Measurements from ENCODE around the gene ETFA. TPM values are rescaled to one million over a fixed set of nuclear protein-coding genes. Genes with fewer than 3 reads are reported as not detected.

ETFA gene
- total RNA-seq, 1 donor from 2014 or later, result 497 TPM

DNA sequence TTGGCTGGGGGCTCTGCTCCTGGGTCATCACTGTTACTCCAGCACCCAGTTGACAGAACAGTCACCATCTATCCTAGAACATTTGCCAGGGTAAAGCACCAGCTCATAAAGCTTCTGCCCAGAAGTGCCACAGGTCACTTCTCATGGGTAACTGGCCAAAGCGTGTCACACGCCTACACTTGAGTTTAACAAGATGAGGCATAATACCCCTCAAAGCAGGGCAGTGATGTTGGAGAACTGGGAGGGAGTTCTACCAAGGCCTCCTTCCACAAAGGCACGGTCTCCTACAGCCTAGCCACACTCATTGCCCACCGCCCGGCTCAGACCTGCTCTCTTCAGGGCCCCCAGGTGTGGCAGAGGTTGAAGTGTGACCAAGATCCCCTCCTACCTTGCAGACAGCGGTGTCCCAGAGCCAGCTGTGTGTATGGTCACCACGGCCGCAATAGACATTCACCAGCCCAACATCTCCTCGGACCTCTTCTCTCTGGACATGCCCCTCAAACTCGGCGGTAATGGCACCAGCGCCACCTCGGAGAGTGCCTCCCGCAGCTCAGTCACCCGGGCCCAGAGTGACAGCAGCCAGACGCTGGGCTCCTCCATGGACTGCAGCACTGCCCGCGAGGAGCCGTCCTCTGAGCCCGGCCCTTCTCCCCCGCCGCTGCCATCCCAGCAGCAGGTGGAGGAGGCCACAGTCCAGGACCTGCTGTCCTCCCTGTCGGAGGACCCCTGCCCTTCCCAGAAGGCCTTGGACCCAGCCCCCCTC, 107.7 kb downstream of the ETFA start:
- intact Hi-C loops (cut with micrococcal nuclease), result no loop called here
- DNase-seq (no peak), ATAC-seq (no peak)

- intact Hi-C loops (cut with micrococcal nuclease), result no loop called here
- DNase-seq, result no peak
- no peak for ATAC-seq
These were observed 109.6 kb downstream of the ETFA start for GRCh38 chr15:76201536-76202255.

GRCh38 chr15:76200641-76201105, 110.6 kb downstream of the ETFA start:
- intact Hi-C loops (cut with micrococcal nuclease), result no loop called here
- no peak for DNase-seq
- no peak for ATAC-seq

DNA sequence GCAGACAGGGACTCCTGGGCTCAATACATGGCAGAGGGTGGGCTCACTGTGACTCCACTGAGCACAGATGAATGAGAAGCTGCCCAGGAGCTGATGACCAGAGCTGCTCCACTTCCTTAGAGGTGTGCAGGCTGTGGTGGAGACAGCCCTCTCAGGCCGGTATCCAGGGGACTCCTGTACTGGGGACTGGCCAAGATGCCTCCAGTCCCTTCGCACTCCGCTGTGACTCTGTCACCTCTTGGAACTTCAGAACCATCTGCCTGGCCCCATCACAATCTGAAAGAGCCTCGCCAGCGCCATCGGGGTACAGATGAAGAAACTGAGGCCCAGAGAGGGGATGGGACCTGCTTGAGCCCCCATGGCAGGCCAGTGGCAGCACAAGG, 111.2 kb downstream of the ETFA start:
- intact Hi-C loops (cut with micrococcal nuclease), result no loop called here
- no peak for DNase-seq
- no peak for ATAC-seq

DNA sequence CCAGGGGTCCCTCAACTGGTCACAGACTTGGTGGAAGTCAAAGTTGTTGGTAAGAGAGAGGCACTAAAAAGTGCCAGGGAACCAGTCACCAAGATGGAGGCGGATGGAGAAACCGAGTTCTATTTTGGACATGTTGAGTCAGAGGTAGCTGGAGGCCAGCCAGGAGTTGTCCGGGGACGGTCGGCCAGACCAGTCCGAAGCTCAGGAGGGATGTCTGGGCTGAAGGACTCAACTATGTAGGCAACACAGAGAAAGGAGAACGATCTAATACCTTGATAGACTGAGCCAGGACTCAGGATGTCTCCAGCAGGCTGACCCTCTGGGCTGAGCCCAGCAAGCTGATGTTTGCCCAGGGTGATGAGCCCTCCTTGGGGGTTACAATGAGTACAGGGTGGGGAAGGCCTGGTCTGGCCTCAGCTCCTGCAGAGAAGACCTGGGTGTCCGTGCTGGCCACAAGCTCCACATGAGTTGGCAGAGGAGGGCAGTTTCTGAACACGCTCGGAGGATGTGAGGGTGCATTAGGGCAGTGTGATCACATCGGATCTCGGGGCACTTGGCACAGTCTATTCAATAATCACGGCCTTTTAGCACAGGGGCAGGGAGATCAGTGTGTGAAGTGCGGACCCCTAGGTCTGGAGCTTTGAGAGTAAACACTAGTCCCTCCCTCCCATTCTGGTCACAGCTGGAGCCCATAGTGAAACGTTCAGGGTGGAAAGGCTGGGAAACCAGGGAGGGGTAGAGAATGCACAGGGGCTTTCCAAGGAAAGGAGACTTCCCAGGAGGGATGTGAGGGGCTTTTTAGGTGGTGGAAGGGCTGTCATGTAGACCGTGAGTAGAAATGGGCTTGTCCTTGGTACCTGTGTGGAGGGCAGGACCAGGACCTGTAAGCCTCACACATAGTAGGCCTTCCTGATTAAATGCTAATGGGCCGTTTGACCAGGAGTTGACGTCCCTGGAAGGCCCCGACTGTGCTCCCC, 111.9 kb downstream of the ETFA start:
- DNase-seq (peak; percentile 75), ATAC-seq (peak; percentile 62)
- intact Hi-C loops (cut with micrococcal nuclease), result no loop called here

GRCh38 chr15:76198456-76199105, 112.7 kb downstream of the ETFA start:
- intact Hi-C loops (cut with micrococcal nuclease), result no loop called here
- ATAC-seq (no peak), DNase-seq (no peak)

DNA sequence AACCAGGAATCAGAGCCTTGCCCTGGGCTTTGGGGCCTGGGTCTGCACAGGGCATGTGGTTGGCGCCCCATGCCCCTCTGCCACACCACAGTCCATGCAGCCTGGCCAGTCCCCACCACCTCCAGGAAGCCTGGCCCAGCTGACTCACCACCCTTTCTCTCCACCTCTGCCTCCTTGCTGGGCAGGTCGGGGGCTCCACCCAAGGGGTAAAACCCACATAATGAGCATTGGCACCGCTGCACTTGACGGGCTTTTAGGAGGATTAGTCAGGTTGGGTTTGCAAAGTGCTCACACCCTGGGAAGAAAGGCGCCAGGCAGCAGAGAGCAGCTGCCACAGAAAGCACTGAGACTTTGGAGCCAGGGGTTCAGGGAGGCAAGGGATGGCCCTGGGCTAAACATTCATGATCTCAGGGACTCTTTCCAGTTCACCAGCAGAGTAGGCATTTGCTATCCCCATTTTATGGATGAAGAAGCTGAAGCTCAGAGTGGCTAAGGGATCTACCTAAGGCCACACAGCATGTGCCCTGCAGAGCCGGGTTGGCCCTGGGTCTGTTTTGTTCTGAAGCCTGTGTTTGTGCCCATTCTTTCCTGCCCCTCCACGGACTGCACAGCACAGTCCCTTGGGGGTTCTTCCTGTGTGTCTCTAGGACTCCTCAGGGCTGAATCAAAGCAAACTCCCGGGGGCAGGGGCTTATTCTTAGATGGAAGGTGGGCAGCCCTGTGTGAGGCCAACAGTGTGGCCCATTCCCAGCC, 113.4 kb downstream of the ETFA start:
- ATAC-seq (no peak), DNase-seq (no peak)
- intact Hi-C loops (cut with micrococcal nuclease), result no loop called here

GRCh38 chr15:76196269-76197231, 114.7 kb downstream of the ETFA start:
- intact Hi-C loops (cut with micrococcal nuclease), result no loop called here
- DNase-seq (peak; percentile 66), ATAC-seq (peak; percentile 77)

DNA sequence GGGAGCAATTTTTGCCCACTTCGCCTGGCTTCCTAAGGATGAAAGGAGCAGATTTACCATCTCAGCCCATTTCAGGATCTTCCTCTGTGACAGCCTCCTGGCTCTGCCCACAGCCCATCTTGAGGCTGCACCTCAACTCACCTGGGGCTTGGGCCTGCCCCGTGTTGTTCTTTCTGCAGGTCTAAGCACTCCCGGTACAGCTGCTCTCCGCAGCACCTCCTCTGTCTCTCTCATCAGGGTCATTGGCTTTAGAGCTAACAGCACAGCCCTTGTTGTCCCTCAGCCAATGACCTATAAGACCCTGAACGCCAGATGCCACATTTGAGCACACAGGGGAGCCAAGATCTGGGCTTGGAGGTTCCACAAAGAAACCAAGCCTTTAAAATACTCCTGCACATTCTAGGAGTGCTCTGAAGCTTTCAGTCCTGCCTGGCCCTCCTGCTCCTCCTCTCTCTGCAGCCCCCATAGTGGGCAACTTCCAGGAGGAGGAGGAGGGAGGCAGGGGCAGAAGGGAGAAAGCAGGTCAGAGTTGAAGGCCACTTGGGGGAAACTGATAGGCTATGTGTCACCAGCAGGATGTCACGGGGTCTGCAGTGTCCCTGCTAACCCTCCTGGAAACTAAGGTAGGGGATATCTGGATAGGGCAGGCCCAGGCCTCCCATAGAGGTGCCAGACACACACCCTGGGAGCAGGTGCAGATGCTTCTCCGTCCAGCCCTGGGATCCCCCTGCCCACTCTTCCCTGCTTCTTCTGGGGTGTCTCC, 115.6 kb downstream of the ETFA start:
- DNase-seq (no peak), ATAC-seq (no peak)
- intact Hi-C loops (cut with micrococcal nuclease), result no loop called here

GRCh38 chr15:76193934-76194333, 117.3 kb downstream of the ETFA start:
- ATAC-seq (no peak), DNase-seq (no peak)
- intact Hi-C loops (cut with micrococcal nuclease), result no loop called here

DNA sequence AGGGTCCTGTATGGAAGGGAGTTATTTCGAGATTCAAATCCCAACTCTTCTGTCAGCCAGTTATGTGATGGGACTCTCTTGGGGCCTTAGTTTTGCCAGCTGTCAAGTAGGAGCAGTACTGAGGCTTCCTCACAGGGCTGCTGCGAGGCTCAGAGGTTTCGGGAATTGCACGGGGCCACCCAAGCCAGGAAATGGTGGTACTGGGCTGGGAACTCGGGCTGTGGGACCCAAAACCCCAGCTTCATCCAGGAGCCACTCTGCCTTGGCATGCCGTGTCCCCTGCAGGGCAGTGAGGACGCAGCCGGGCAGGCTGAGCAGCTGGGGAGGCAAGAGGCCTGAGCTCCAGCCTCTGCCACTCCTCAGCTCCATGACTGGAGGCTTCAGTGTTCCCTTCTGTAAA, 118.6 kb downstream of the ETFA start:
- ATAC-seq, result no peak
- no peak for DNase-seq
- intact Hi-C loops (cut with micrococcal nuclease), result no loop called here

GRCh38 chr15:76191539-76192244, 119.6 kb downstream of the ETFA start:
- intact Hi-C loops (cut with micrococcal nuclease), result no loop called here
- ATAC-seq, result no peak
- no peak for DNase-seq

DNA sequence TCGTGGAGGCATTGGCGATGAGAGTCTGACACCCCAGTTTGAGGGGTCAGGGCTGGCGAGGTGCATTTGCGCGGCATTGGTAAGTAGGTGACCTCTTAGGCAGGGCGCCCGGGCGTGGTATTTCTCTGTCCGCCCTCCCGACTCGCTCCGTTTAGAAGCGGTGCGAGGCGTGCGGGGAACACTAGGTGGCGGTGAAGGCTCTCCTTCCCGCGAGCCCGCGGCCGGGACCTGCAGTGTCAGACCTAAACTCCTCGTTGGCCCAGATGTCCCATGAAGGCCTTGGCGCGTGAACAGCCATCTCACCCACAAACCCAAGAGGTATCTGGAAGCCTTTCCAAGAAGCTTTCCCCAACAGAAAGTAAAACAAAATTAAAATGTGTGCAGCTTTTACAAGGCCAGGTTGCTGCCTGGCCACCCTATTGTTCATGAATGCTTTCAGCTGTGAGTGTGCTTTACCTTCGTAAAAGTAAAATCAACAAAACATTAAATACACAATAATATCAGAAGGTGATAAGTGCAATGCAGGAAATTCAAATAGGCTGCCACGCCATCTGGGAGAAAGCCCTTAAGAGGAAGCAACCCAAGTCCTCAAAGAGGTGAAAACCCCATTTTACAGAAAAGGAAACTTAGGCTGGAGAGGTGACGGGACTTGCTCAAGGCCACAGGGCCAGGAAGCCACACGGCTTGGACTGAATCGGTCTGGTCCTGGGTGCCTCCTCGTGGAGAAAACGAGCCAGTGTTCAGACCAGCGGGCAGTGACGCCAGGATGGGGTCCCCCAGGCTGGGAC, 120.3 kb downstream of the ETFA start:
- intact Hi-C loops (cut with micrococcal nuclease), result no loop called here
- ATAC-seq (peak; percentile 91), DNase-seq (peak; percentile 89)

DNA sequence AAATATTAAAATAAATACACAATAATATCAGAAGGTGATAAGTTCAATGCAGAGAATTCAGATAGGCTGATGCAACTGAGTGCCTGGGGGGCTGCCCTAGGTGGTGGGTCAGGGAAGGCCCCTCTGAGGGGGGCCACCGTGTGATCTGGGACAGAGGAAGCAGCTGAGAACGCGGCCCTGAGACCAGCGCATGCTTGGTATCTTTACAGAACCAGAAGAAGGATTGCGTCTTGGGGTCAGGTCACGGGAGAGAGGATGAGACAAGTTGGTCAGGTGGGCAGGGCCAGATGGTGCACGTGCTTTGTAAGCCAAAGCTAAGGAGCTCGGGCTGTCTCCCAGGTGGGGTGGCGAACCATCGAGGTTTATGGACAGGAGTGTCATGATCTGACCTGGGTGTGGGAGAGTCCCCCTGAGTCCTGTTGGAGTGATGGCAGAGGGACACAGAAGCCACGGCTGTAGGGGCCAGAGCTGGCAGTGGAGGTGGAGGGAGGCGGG, 121.2 kb downstream of the ETFA start:
- DNase-seq (no peak), ATAC-seq (peak; percentile 17)
- intact Hi-C loops (cut with micrococcal nuclease), result no loop called here

- intact Hi-C loops (cut with micrococcal nuclease), result no loop called here
These were observed 122.2 kb downstream of the ETFA start for GRCh38 chr15:76189106-76189505.

More at GRCh38 chr15:76189106-76189505, 122.2 kb downstream of the ETFA start:
- ATAC-seq (no peak), DNase-seq (no peak)

All from left ventricle myocardium superior (tissue), 1 donor.